Measurements from ENCODE around the gene MAT2A. TPM values are rescaled to one million over a fixed set of nuclear protein-coding genes. Genes with fewer than 3 reads are reported as not detected.

MAT2A gene
- total RNA-seq, 3 donors from 2014 or later (not counting 1 experiment from before 2014, with no cell fraction given): 116 to 141 (median 135) TPM

- no peaks in the 10 kb centered on the region for H3K9me3 Mint-ChIP-seq
- Histone ChIP-seq H3K9me3 (ENCODE audit: control insufficient read depth, insufficient read depth, low read length) (no peaks in the 10 kb centered on the region), H3K4me1 (ENCODE audit: control insufficient read depth, insufficient read depth, low read length) (no peaks in the 10 kb centered on the region), H3K27ac (ENCODE audit: low read length) (no peak overlapping the region), H3K4me3 (ENCODE audit: low read length) (no peak overlapping the region), H3K36me3 (ENCODE audit: control insufficient read depth, insufficient read depth, low read length) (no peaks in the 10 kb centered on the region), H3K27me3 (ENCODE audit: control insufficient read depth, insufficient read depth, low read length) (no peaks in the 10 kb centered on the region)
- H3K4me3 Mint-ChIP-seq: no peak overlapping the region
- no peak for TF ChIP-seq CTCF (IDR thresholded peaks at IDR 0.05)
- no peak for ATAC-seq
- no peaks in the 10 kb centered on the region for H3K4me1 Mint-ChIP-seq
- no peak overlapping the region for H3K27ac Mint-ChIP-seq
- intact Hi-C loops (cut with micrococcal nuclease): no loop called here
- H3K27me3 Mint-ChIP-seq (ENCODE audit: low read depth in 2 of 2): no peaks in the 10 kb centered on the region
- 88% methylated on average over 2 of the region's 4 CpGs for WGBS (ENCODE audit: insufficient coverage)
- no peaks in the 10 kb centered on the region for H3K36me3 Mint-ChIP-seq
- DNase-seq: no peak
These were observed 40.9 kb upstream of the MAT2A start for GRCh38 chr2:85497944-85498630.

- intact Hi-C loops (cut with micrococcal nuclease): no loop called here
- Histone ChIP-seq H3K9me3 (ENCODE audit: control insufficient read depth, insufficient read depth, low read length) (no peaks in the 10 kb centered on the region), H3K4me3 (ENCODE audit: low read length) (no peak overlapping the region), H3K27me3 (ENCODE audit: control insufficient read depth, insufficient read depth, low read length) (no peaks in the 10 kb centered on the region), H3K27ac (ENCODE audit: low read length) (no peak overlapping the region), H3K4me1 (ENCODE audit: control insufficient read depth, insufficient read depth, low read length) (no peaks in the 10 kb centered on the region), H3K36me3 (ENCODE audit: control insufficient read depth, insufficient read depth, low read length) (no peaks in the 10 kb centered on the region)
- DNase-seq (no peak), ATAC-seq (no peak)
- Mint-ChIP-seq H3K4me1 (no peaks in the 10 kb centered on the region), H3K4me3 (no peak overlapping the region), H3K27me3 (ENCODE audit: low read depth in 2 of 2) (no peaks in the 10 kb centered on the region), H3K36me3 (no peaks in the 10 kb centered on the region), H3K27ac (no peak overlapping the region), H3K9me3 (no peaks in the 10 kb centered on the region)
- TF ChIP-seq CTCF (IDR thresholded peaks at IDR 0.05): no peak
- WGBS (ENCODE audit: insufficient coverage): 43% methylated on average over 3 of the region's 3 CpGs
These were observed 37.7 kb upstream of the MAT2A start for GRCh38 chr2:85501248-85501647.

- intact Hi-C loops (cut with micrococcal nuclease): no loop called here
- no peaks in the 10 kb centered on the region for H3K4me1 ChIP-seq (ENCODE audit: control insufficient read depth, insufficient read depth, low read length)
- no peak for TF ChIP-seq CTCF (IDR thresholded peaks at IDR 0.05)
These were observed 36.2 kb upstream of the MAT2A start for GRCh38 chr2:85502720-85503119.

More at GRCh38 chr2:85502720-85503119, 36.2 kb upstream of the MAT2A start:
- H3K4me1 Mint-ChIP-seq: no peaks in the 10 kb centered on the region
- no peak overlapping the region for H3K27ac Mint-ChIP-seq
- DNase-seq (no peak), ATAC-seq (no peak)
- H3K4me3 Mint-ChIP-seq: no peak overlapping the region
- H3K36me3 ChIP-seq (ENCODE audit: control insufficient read depth, insufficient read depth, low read length): no peaks in the 10 kb centered on the region
- H3K9me3 Mint-ChIP-seq: no peaks in the 10 kb centered on the region
- no peaks in the 10 kb centered on the region for H3K9me3 ChIP-seq (ENCODE audit: control insufficient read depth, insufficient read depth, low read length)
- H3K27me3 Mint-ChIP-seq (ENCODE audit: low read depth in 2 of 2): no peaks in the 10 kb centered on the region
- H3K27me3 ChIP-seq (ENCODE audit: control insufficient read depth, insufficient read depth, low read length): no peaks in the 10 kb centered on the region
- H3K36me3 Mint-ChIP-seq: no peaks in the 10 kb centered on the region
- no peak overlapping the region for H3K4me3 ChIP-seq (ENCODE audit: low read length)
- H3K27ac ChIP-seq (ENCODE audit: low read length): no peak overlapping the region
- WGBS (ENCODE audit: insufficient coverage): 66% methylated on average over 3 of the region's 3 CpGs

Data from natural killer cell (primary cell).